Sigmoid colon (tissue), 7 donors: ENCODE data around the gene HS3ST6. TPM values are rescaled to one million over a fixed set of nuclear protein-coding genes. Genes with fewer than 3 reads are reported as not detected.

ENCODE experiments used
- DNase-seq: peaks from one replicate; pipeline ENCODE4 v3.0.0-alpha.2; 2019
- H3K27ac ChIP-seq, 4 donors: fragments of 200-600 bp; sonication (generic); one replicate each; pipeline ENCODE4 v1.5.1; 2016 to 2019; ENCODE audit warnings: mild to moderate bottlenecking in 1 of 4
- H3K27me3 ChIP-seq, 3 donors: fragments of 200-600 bp; sonication (generic); one replicate each; pipeline ENCODE4 v1.5.1; 2019; ENCODE audit warnings: mild to moderate bottlenecking in 1 of 3
- H3K36me3 ChIP-seq, 4 donors: fragments of 200-600 bp; sonication (generic); one replicate each; pipeline ENCODE4 v1.5.1; 2016 to 2019
- H3K4me1 ChIP-seq, 4 donors: fragments of 200-600 bp; sonication (generic); one replicate each; pipeline ENCODE4 v1.5.1; 2017 to 2019
- H3K4me3 ChIP-seq, 4 donors: fragments of 200-600 bp; sonication (generic); one replicate each; pipeline ENCODE4 v1.5.1; 2017 to 2019; ENCODE audit warnings: mild to moderate bottlenecking in 2 of 4, moderate library complexity in 1 of 4
- H3K9me3 ChIP-seq, 4 donors: fragments of 200-600 bp in 3 of 4; sonication (generic) in 3 of 4; one replicate each; pipeline versions ENCODE4 v1.5.1 to v1.6.1; 2013 to 2019
- EP300 ChIP-seq, 4 donors: sonication (generic); formaldehyde crosslinking; IDR thresholded peaks; one replicate each; pipeline ENCODE4 v1.6.1; 2017; ENCODE audit warnings: antibody characterized with exemption in 4 of 4
- POLR2A ChIP-seq, 2 donors: fragments of 450-650 bp; IDR thresholded peaks; one replicate each; pipeline ENCODE4 v1.6.1; 2016; ENCODE audit warnings: antibody characterized with exemption in 2 of 2, mild to moderate bottlenecking in 2 of 2, moderate library complexity in 2 of 2
- POLR2AphosphoS5 ChIP-seq, 4 donors: sonication (generic); formaldehyde crosslinking; IDR thresholded peaks; one replicate each; pipeline ENCODE4 v1.6.1; 2017; ENCODE audit warnings: antibody characterized with exemption in 4 of 4
- WGBS, 2 donors: extraction: QIAGEN DNeasy Blood & Tissue Kit; methylation state at CpG; one replicate each; pipeline ENCODE4 v1.1.7; 2013; 5-methylcytosine and 5-hydroxymethylcytosine counted together
- intact Hi-C: fragments of 100-400 bp; cut with DNase I; formaldehyde crosslinking; loops from one replicate; pipeline ENCODE4 v1.15.1; 2023
- polyA plus RNA-seq, 3 donors: library from polyadenylated mRNA; stranded (reverse); fragments of 200-250 nt; gene quantifications; one replicate each; pipeline ENCODE4 v1.2.3, GENCODE V29; 2013
- total RNA-seq, 4 donors: library from RNA; depleted of rRNA; stranded (reverse); fragments of >200 nt; gene quantifications; one replicate each; pipeline ENCODE4 v1.1.0, GENCODE V29; 2016
- TF ChIP-seq, protein P1 (sequence below), 4 experiments: fragments of 450-650 bp in 3 of 4; fragments of 200-600 bp in 1 of 4; IDR thresholded peaks; one replicate each; pipeline ENCODE4 v1.5.1; 2016 to 2019; ENCODE audit warnings: antibody characterized with exemption in 4 of 4, mild to moderate bottlenecking in 3 of 4, moderate library complexity in 2 of 4
- donor health status: healthy with polysubstance abuse.
- donor health status: Bipolar disorder and iron deficiency.
- donor health status: healthy.

Gene HS3ST6
- total RNA-seq (not detected), polyA plus RNA-seq (1 to 10 TPM in 1 of 3 donors, under 1 TPM in 1, not detected in 1; 0.09 to 6.0 TPM)

DNA sequence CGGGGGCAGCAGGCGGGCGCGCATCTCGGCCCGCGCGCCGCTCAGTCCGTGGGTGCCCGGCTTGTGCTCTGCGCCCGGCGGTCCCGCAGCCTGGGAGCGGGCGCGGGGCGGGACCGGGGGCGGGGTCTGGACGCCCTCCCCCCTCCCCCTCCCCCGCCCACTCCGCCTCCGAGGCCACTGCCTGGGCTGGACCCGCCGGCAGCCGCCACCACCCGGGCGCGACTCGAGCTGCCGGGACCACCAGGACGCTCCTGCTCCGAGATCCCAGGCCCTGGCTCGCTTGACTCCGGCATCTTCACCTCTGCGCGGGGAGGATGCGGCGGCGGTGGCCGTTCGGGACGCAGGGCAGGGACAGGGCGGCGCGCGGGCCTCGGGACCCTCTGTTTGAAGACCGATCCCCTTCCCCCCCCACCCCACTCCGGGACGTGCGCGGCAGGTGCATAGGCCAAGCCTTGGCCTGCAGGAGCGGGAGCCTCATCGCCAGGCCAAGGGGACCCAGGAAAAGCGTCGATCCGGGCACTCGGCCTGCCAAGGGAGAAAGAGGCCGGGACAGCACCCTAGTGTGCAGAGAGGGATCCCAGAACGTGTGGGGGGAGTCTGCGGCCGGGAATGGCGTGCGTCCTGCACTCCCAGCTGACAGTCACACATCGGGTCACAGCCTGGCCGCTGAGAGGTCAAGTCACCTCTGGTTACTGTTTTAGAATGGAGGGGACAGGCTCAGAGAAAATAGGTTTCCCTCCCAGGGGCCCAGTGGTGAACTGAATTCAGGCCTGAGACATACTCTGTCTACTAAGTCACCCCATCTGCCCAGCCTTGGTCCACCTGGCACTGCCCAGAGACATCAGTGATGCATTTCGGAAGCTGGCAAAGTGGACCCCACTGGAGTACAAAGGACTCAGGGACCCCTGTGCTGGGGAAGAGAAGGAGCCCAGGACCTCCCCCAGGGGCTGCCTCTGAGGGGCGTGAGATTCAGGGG lies at the start of gene HS3ST6:
Gene HS3ST6, minus strand, starts transcription at position 65 of the 976 bp plus-strand sequence. CDS start 92 bp downstream, outside the sequence.
- intact Hi-C loops = no loop called here
- H3K4me3 ChIP-seq = no peak within 1 kb of the TSS
- H3K27me3 ChIP-seq = peaks cover 33 to 96% (median 70%) of the 10 kb centered on the region in 3 donors
- no peak for DNase-seq
- no peak for TF ChIP-seq POLR2AphosphoS5 (IDR thresholded peaks at IDR 0.05)
- TF ChIP-seq, protein P1, sequence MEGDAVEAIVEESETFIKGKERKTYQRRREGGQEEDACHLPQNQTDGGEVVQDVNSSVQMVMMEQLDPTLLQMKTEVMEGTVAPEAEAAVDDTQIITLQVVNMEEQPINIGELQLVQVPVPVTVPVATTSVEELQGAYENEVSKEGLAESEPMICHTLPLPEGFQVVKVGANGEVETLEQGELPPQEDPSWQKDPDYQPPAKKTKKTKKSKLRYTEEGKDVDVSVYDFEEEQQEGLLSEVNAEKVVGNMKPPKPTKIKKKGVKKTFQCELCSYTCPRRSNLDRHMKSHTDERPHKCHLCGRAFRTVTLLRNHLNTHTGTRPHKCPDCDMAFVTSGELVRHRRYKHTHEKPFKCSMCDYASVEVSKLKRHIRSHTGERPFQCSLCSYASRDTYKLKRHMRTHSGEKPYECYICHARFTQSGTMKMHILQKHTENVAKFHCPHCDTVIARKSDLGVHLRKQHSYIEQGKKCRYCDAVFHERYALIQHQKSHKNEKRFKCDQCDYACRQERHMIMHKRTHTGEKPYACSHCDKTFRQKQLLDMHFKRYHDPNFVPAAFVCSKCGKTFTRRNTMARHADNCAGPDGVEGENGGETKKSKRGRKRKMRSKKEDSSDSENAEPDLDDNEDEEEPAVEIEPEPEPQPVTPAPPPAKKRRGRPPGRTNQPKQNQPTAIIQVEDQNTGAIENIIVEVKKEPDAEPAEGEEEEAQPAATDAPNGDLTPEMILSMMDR (IDR thresholded peaks at IDR 0.05) = no peak
- no peak for TF ChIP-seq POLR2A (IDR thresholded peaks at IDR 0.05)
- no peak for TF ChIP-seq EP300 (IDR thresholded peaks at IDR 0.05)
- H3K9me3 ChIP-seq = no peaks in the 10 kb centered on the region
- 4 to 5% methylated on average over 71 of the region's 71 CpGs for whole genome bisulfite sequencing, 2 donors
- H3K36me3 ChIP-seq = no peaks in the 10 kb centered on the region
- no peak within 1 kb of the TSS for H3K27ac ChIP-seq
- H3K4me1 ChIP-seq = peaks cover 0 to 14% (median 9%) of the 10 kb centered on the region in 4 donors

DNA sequence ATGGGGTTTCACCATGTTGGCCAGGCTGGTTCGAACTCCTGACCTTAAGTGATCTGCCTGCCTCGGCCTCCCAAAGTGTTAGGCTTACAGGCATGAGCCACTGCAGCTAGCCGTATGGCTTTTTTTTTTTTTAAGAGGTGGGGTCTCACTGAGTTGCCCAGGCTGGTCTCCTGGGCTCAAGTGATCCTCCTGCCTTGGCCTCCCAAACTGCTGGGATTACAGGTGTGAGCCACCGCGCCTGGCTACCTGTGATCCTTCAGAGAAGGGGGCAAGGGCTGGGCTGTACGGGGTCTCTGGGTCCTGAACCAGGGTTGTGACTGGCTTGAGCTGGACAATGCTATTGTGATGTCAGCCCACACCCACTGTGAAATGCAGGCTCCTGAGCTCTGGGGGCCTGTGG lies 48.2 kb upstream of the HS3ST6 start, which contains the start of gene RNF151:
Gene RNF151, plus strand, starts transcription at position 397 of the 400 bp plus-strand sequence. CDS start 26 bp downstream, outside the sequence.
- Histone ChIP-seq H3K27ac (peak within 1 kb of the TSS; percentile 91 to 99 (median 92)), H3K4me1 (peaks cover 0 to 28% (median 25%) of the 10 kb centered on the region in 4 donors), H3K4me3 (peak within 1 kb of the TSS; percentile 63 to 90 (median 66)), H3K9me3 (no peaks in the 10 kb centered on the region), H3K36me3 (peaks cover 12 to 21% (median 17%) of the 10 kb centered on the region in 4 donors), H3K27me3 (no peaks in the 10 kb centered on the region)
- intact Hi-C loops = no loop called here
- TF ChIP-seq, protein P1 (IDR thresholded peaks at IDR 0.05) = no peak
- TF ChIP-seq POLR2A (IDR thresholded peaks at IDR 0.05) = no peak
- 96% methylated on average over 6 of the region's 6 CpGs for WGBS, 2 donors
- DNase-seq = no peak

DNA sequence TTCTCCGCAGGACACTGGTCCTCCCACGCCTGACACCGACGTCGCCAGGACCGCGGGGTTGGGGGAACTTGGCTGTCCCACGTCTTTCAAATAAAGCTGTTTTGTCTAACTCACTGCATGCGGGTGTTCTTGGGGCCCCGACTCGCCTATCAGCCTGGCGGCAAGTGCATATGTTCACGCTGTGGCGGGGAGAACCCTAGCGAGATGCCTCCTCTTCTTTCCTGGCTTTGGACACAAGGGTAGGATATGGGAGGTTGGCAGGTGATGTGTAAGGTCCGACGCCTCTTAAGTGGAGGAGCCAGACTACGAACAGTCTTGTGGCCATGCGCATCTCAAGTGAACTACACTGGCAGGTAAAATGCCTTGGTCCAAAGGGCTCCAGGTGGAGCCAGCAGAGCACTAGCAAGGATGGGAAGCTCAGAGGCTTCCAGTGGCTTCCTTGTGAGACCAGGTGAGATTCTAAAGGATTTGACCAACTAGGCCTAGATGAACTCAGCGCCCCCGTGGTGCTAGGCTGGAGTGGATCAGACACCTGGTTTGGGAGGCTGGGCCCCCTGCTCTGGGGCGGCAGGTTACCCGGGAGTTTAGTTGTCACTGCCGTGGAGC lies 47.3 kb upstream of the HS3ST6 start:
- Histone ChIP-seq H3K9me3 (no peaks in the 10 kb centered on the region), H3K36me3 (peaks cover 12 to 27% (median 22%) of the 10 kb centered on the region in 4 donors), H3K4me3 (peak overlapping the region; percentile 63 to 90 (median 66)), H3K27me3 (no peaks in the 10 kb centered on the region), H3K27ac (peak overlapping the region; percentile 91 to 99 (median 92)), H3K4me1 (peaks cover 0 to 30% (median 26%) of the 10 kb centered on the region in 4 donors)
- TF ChIP-seq, protein P1 (IDR thresholded peaks at IDR 0.05) = no peak
- TF ChIP-seq POLR2A (IDR thresholded peaks at IDR 0.05) (no peak), POLR2AphosphoS5 (IDR thresholded peaks at IDR 0.05) (no peak), EP300 (IDR thresholded peaks at IDR 0.05) (no peak)
- intact Hi-C loops = no loop called here
- 13 to 22% methylated on average over 24 of the region's 24 CpGs for WGBS, 2 donors
- no peak for DNase-seq

DNA sequence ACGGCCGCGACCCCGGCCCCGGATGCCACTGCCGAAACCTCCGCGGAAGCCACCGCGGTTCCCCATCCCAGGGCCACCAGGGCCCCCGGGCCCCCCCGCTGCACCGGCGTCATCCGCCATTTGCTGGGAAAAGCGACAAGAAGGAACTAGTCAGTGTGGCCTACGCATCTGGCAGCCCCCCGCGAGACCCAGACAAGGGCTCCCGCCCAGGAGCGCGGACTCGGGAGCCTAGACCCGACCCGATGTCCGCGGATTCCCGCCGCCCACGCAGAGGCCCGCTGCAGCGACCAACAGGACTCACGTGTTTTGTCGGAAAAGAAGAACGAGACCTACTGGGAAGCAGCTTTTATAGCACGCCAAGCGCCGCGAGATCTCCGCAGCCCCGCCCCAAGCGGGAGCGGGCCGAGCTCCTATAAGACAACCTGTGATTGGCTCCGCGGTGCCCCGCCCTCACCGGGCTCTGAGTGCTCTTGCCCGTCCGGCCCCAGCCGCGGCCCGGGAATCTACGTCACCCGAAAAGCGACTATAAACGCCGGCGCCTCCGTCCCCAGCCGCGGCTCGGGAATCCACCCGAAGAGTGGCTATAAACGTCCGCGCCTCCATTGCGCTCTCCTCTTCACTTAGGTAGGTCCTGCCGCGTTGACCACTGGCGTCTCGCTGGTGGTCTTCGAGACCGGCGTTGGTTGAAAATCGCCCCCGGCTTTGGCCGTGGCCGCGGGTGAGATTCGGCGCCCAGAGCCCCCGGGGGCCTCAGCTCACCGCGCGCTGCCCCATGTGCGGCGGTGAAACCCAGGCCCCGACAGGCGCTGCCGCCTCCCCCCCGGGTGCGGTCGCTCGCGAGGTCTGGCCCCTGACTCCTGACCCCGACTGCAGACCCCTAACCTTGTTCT lies 46.5 kb upstream of the HS3ST6 start, which contains the start of gene RPS2:
Gene RPS2, minus strand, starts transcription at position 321 of the 890 bp plus-strand sequence. Its CDS starts 201 bp downstream, at position 120.
- H3K4me1 ChIP-seq = peaks cover 0 to 37% (median 31%) of the 10 kb centered on the region in 4 donors
- H3K27ac ChIP-seq = peak within 1 kb of the TSS; percentile 91 to 99 (median 92)
- WGBS, 2 donors = 0 to 1% methylated on average over 97 of the region's 97 CpGs
- DNase-seq = peak; percentile 100
- peaks cover 12 to 27% (median 22%) of the 10 kb centered on the region in 4 donors for H3K36me3 ChIP-seq
- H3K27me3 ChIP-seq = no peaks in the 10 kb centered on the region
- H3K9me3 ChIP-seq = no peaks in the 10 kb centered on the region
- H3K4me3 ChIP-seq = peak within 1 kb of the TSS; percentile 63 to 90 (median 66)
- intact Hi-C loops = no loop called here
- peak in 2 of 4 donors; percentile 33 to 35 for TF ChIP-seq EP300 (IDR thresholded peaks at IDR 0.05)
- TF ChIP-seq POLR2A (IDR thresholded peaks at IDR 0.05) = peak; percentile 97
- TF ChIP-seq POLR2AphosphoS5 (IDR thresholded peaks at IDR 0.05) = peak; percentile 95 to 100 (median 98)
- TF ChIP-seq, protein P1 (IDR thresholded peaks at IDR 0.05) = no peak
